GM19043 (cell line): Measurements from ENCODE around the gene ENDOD1.

Experiments used
- ATAC-seq: cut with Tn5 transposase; IDR thresholded peaks from one replicate; pipeline ENCODE4 v1.9.1; 2021; ENCODE audit warnings: low read depth; ENCODE audit not compliant: unreplicated experiment

Gene ENDOD1

DNA sequence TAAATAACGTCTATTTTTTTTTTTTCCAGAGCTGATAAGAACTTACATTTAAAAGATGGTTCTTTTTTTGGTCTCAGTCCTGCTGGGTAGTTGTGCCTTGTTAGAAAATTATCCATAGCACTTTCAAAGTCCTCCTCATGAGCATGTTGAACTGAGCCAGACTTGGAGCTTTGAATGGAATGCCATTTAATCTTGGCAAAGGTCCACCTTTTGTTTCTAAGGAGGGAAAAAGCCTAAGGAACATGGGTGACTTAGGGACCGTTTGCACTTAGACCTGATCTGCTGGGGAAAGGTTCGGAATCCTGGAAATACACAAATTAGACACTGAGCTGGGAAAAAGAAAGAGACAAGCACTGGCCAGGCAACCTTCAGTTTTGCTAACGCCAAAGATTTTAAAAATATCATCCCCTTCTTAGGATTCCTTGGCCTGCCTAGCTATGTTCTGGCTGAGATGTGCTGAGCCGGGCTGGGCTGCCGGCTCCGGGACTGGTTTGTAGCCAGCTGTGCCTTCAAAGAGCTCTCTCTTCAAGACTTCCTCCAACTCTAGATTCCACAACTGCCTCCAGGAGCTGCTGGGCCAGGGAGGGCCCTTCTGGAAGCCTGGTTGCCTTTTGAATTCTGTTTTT lies 67.4 kb downstream of the ENDOD1 start:
- no peak for ATAC-seq

DNA sequence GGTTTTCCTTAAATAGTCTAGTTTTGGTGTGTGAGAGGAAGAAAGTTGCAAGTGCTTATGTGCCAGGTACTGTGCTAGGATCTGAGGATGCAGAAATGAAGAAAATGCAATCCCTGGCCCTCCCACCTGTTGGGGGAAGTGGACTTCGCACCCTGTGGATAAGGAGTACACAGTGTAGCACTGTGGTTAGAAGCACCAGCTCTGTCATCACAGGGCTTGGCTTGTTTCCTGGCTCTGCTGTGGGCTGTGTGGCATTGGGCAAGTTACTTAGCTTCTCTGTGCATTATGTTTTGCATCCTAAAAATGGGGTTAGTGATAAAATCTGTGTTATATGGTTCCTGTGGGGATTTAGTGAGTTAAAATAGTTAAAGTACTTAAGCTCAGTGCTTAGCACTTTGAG lies 68.2 kb downstream of the ENDOD1 start:
- ATAC-seq = no peak

DNA sequence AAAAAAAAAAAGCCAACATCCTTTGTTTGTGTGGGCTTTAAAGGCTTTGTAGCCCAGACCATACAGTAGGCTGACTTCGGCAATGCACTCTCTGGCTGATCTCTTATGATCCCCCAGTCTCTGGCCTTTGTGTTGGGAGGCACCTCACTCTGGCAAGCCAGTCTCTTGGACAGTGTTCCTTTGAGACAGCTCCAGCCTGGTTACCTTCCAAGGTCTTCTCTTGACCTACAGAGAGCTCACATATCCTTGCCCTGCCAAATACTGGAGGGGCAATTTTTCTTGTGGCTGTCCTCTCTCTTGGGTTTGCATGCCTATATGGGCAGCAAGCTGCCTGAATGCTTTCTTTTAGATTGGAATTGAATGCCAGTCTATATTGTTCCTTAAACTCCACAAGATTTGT lies 71.6 kb downstream of the ENDOD1 start:
- no peak for ATAC-seq

- no peak for ATAC-seq
Observed at GRCh38 chr11:95163106-95163505, 73.5 kb downstream of the ENDOD1 start.

GRCh38 chr11:95165638-95166037 lies 76.0 kb downstream of the ENDOD1 start:
- no peak for ATAC-seq

- ATAC-seq = no peak
Observed at GRCh38 chr11:95166781-95167180, 77.1 kb downstream of the ENDOD1 start.

GRCh38 chr11:95170294-95170693 lies 80.6 kb downstream of the ENDOD1 start:
- ATAC-seq = no peak

DNA sequence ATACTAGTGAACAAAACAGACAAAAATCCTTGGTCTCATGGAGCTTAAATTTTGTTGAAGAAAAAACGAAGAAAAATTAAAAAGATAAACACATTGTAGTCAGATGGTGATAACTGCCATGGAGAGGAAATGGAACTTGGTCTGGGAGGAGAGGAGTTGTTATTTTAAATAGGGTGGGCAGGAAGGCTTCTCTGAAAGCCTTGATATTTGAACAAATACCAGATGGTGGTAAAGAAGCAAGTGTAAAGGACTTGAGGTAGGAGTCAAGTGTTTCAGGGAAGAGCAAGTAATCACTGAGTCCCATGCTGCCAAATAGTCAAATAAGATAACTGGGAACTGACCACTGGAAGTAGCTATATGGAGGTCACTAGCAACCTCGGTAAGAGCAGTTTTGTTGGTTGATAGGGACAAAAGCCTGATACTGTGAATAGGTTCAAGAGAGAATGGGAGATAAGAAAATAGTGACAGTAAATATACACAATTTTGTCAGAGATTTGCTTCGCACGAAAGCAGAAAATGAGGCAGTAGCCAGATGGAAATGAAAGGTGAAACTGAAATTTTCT lies 86.3 kb downstream of the ENDOD1 start:
- ATAC-seq = no peak
